ENCODE results near the gene NCF4. TPM values are rescaled to one million over a fixed set of nuclear protein-coding genes. Genes with fewer than 3 reads are reported as not detected.
A peak's percentile ranks its signal among the peaks of the same experiment; 100 is the strongest.

NCF4 gene
- polyA plus RNA-seq, 2 of the 4 experiments (the other 2 are of a cell fraction): not detected

GRCh38 chr22:36873614-36874308 lies 13.0 kb downstream of the NCF4 start (continued):
- TF ChIP-seq CTCF (IDR thresholded peaks at IDR 0.05): peak; percentile 37
- TF ChIP-seq EP300 (IDR thresholded peaks at IDR 0.05): no peak
- TF ChIP-seq RARB (CRISPR knock-in tag; IDR thresholded peaks at IDR 0.05): no peak

- Histone ChIP-seq H3K4me1 (peaks cover 4% of the 10 kb centered on the region; the same call in 1 of the 3 replicates), H3K9me3 (no peaks in the 10 kb centered on the region), H3K4me2 (no peak overlapping the region), H3K4me3 (no peak overlapping the region), H3K27ac (peak overlapping the region; percentile 17 to 56; a peak in 3 of 6 replicates)
- CTCF ChIA-PET: interaction anchor here (1.3 to 1.8 kb wide), 5 partner anchors 18 to 169 kb away, joined by 3 to 8 read pairs (median 5); no protein-coding TSS in a partner anchor
- WGBS (ENCODE audit: missing lambda C conversion rate): 80% methylated on average over 1 of the region's 2 CpGs
- DNase-seq (ENCODE audit: low read depth in 1 of 2, low spot score in 1 of 2) (no peak), FAIRE-seq (no peak), ATAC-seq (no peak)
- POLR2A ChIA-PET: interaction anchor here (0.9 kb wide), 1 partner anchor 145 kb away, joined by 3 read pairs; the partner anchor contains the start of gene TST
- TF ChIP-seq ESRRA (IDR thresholded peaks at IDR 0.05; ENCODE audit: borderline replicate concordance, low read length) (no peak), ZC3H11A (IDR thresholded peaks at IDR 0.05) (no peak), HOXB5 (CRISPR knock-in tag; IDR thresholded peaks at IDR 0.05) (no peak), ZSCAN20 (CRISPR knock-in tag; IDR thresholded peaks at IDR 0.05) (no peak), KDM1A (IDR thresholded peaks at IDR 0.05; ENCODE audit: low read depth) (no peak), NPAS2 (CRISPR knock-in tag; IDR thresholded peaks at IDR 0.05; ENCODE audit: borderline replicate concordance) (no peak), SREBF2 (IDR thresholded peaks at IDR 0.05) (no peak), RARB (CRISPR knock-in tag; IDR thresholded peaks at IDR 0.05) (no peak), EHMT2 (IDR thresholded peaks at IDR 0.05; ENCODE audit: low read depth) (no peak), ZFP36 (IDR thresholded peaks at IDR 0.05; ENCODE audit: borderline replicate concordance, partially characterized antibody) (no peak), HOXA7 (CRISPR knock-in tag; IDR thresholded peaks at IDR 0.05) (no peak), ATOH8 (CRISPR knock-in tag; IDR thresholded peaks at IDR 0.05; ENCODE audit: low read depth) (no peak), JUNB (IDR thresholded peaks at IDR 0.05) (no peak), NR3C1 (IDR thresholded peaks at IDR 0.05) (no peak), ELK1 (IDR thresholded peaks at IDR 0.05; ENCODE audit: low read depth, low read length) (no peak), HEYL (CRISPR knock-in tag; IDR thresholded peaks at IDR 0.05) (no peak), HES2 (IDR thresholded peaks at IDR 0.05) (no peak)
Observed at GRCh38 chr22:36874309-36874696, 13.5 kb downstream of the NCF4 start.

- POLR2A ChIA-PET: no interaction called here
- no peak for DNase-seq (ENCODE audit: low read depth in 1 of 2, low spot score in 1 of 2)
- no peak for TF ChIP-seq HMGXB4 (CRISPR knock-in tag; IDR thresholded peaks at IDR 0.05; ENCODE audit: borderline replicate concordance)
- no peak for TF ChIP-seq NFE2L2 (conservative IDR thresholded peaks at IDR 0.05; ENCODE audit: low read length)
- no peak for TF ChIP-seq ZC3H11A (IDR thresholded peaks at IDR 0.05)
- TF ChIP-seq HOXB13 (CRISPR knock-in tag; IDR thresholded peaks at IDR 0.05; ENCODE audit: low read depth): no peak
- TF ChIP-seq CEBPB (IDR thresholded peaks at IDR 0.05): no peak
- no peak for TF ChIP-seq POLR2A (IDR thresholded peaks at IDR 0.05; ENCODE audit: low read length)
- TF ChIP-seq ELK1 (IDR thresholded peaks at IDR 0.05; ENCODE audit: low read depth, low read length): no peak
- Histone ChIP-seq H3K4me1 (peaks cover 4% of the 10 kb centered on the region; the same call in 1 of the 3 replicates), H3K4me3 (no peak overlapping the region), H3K4me2 (no peak overlapping the region), H3K27ac (no peak overlapping the region), H3K9me3 (no peaks in the 10 kb centered on the region)
- ATAC-seq: no peak
- CTCF ChIA-PET: interaction anchor here (1.0 to 1.8 kb wide), 3 partner anchors 91 to 103 kb away, joined by 3 to 8 read pairs (median 3); no protein-coding TSS in a partner anchor
- WGBS (ENCODE audit: missing lambda C conversion rate): 85% methylated on average over 9 of the region's 9 CpGs
- no peak for FAIRE-seq
Observed at GRCh38 chr22:36874736-36875135, 13.9 kb downstream of the NCF4 start.
